ENCODE measurements around the gene GLMP.
"Not testable (repeated sequence)": the region's sequence is repeated elsewhere in the genome, so short reads cannot be mapped to it uniquely, and the experiment has no call there.

Gene GLMP, protein sequence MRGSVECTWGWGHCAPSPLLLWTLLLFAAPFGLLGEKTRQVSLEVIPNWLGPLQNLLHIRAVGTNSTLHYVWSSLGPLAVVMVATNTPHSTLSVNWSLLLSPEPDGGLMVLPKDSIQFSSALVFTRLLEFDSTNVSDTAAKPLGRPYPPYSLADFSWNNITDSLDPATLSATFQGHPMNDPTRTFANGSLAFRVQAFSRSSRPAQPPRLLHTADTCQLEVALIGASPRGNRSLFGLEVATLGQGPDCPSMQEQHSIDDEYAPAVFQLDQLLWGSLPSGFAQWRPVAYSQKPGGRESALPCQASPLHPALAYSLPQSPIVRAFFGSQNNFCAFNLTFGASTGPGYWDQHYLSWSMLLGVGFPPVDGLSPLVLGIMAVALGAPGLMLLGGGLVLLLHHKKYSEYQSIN

GRCh38 chr1:156295391-156295947 lies at the start of gene GLMP:
TSS of gene GLMP (minus strand) at chr1:156295679. CDS start at chr1:156295645, 34 bp downstream.
- Histone ChIP-seq H3K9ac (ENCODE audit: low read depth, low read length) (peak within 1 kb of the TSS; percentile 95), H3K4me1 (ENCODE audit: insufficient read depth, low read length) (0 out of 2 replicates have a peak, but pooled peaks cover 4% of the 10 kb centered on the region), H3K36me3 (ENCODE audit: insufficient read depth, low read length) (no peaks in the 10 kb centered on the region; the same call in 1 of the 2 replicates), H3K9me3 (ENCODE audit: control insufficient read depth, insufficient read depth, low read length) (no peaks in the 10 kb centered on the region)

- Histone ChIP-seq H3K36me3 (ENCODE audit: insufficient read depth, low read length) (no peaks in the 10 kb centered on the region), H3K4me1 (ENCODE audit: insufficient read depth, low read length) (no peaks in the 10 kb centered on the region), H3K9me3 (ENCODE audit: control insufficient read depth, insufficient read depth, low read length) (no peaks in the 10 kb centered on the region), H3K9ac (ENCODE audit: low read depth, low read length) (no peak overlapping the region)
Measured at GRCh38 chr1:156344409-156344808, 48.9 kb upstream of the GLMP start.

DNA sequence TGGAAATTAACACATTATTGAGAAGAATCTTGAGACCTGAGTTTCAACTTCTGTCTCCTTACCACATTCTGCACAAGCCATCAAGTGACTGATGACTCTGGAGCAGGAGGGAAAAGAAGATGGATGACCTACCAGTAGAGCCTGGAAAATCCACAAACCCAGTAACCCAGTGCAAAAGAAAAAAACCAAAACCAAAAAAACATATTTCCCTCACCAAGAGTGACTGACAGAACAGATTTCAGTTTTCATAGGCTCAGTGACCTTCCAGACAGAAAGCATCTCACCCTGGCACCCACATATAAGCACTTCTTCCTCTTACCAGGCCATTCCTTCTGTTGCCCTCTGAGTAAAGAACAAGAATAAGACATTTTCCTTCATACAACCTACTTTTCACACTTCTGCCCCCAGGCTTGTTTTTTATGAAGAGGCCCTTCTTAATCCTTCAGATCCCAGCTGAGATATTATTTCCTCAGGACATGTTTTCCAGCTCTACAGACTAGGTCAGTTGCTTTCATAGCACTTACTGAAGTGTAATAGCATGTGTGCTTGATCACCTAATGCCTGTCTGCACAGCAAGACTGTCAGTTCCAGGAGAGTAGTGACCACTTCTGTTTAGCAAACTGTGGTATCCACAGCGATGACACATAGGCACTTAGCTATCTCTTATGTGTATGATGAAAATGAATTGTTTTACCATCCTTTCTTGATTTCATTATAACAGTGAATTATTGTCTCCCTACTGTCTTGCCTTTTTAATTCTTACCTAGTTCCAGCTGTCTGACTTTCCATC lies 46.9 kb upstream of the GLMP start:
- H3K4me1 ChIP-seq (ENCODE audit: insufficient read depth, low read length), result no peaks in the 10 kb centered on the region
- no peaks in the 10 kb centered on the region for H3K36me3 ChIP-seq (ENCODE audit: insufficient read depth, low read length)
- H3K9ac ChIP-seq (ENCODE audit: low read depth, low read length), result no peak overlapping the region
- H3K9me3 ChIP-seq (ENCODE audit: control insufficient read depth, insufficient read depth, low read length), result no peaks in the 10 kb centered on the region

- peaks cover 5% of the 10 kb centered on the region for H3K4me1 ChIP-seq (ENCODE audit: insufficient read depth, low read length)
- no peaks in the 10 kb centered on the region for H3K9me3 ChIP-seq (ENCODE audit: control insufficient read depth, insufficient read depth, low read length)
- H3K36me3 ChIP-seq (ENCODE audit: insufficient read depth, low read length), result peaks cover 18% of the 10 kb centered on the region
- peak within 1 kb of the TSS; percentile 88 for H3K9ac ChIP-seq (ENCODE audit: low read depth, low read length)
Measured at GRCh38 chr1:156338180-156338976, 42.9 kb upstream of the GLMP start, which contains the start of the genes CCT3 and TSACC. TSS of gene CCT3 (minus strand) at chr1:156338292. CDS start at chr1:156338184, 108 bp downstream. TSS of gene TSACC (plus strand) at chr1:156338526. CDS start at chr1:156339758, 1,232 bp downstream.

GRCh38 chr1:156337888-156338179 lies 42.4 kb upstream of the GLMP start:
- peaks cover 5% of the 10 kb centered on the region for H3K4me1 ChIP-seq (ENCODE audit: insufficient read depth, low read length)
- H3K36me3 ChIP-seq (ENCODE audit: insufficient read depth, low read length), result peaks cover 23% of the 10 kb centered on the region
- peak overlapping the region; percentile 88 for H3K9ac ChIP-seq (ENCODE audit: low read depth, low read length)
- H3K9me3 ChIP-seq (ENCODE audit: control insufficient read depth, insufficient read depth, low read length), result no peaks in the 10 kb centered on the region

GRCh38 chr1:156337052-156337887 lies 41.8 kb upstream of the GLMP start:
- H3K9ac ChIP-seq (ENCODE audit: low read depth, low read length), result peak overlapping the region; percentile 88
- no peaks in the 10 kb centered on the region for H3K9me3 ChIP-seq (ENCODE audit: control insufficient read depth, insufficient read depth, low read length)
- H3K36me3 ChIP-seq (ENCODE audit: insufficient read depth, low read length), result peaks cover 29% of the 10 kb centered on the region
- peaks cover 5% of the 10 kb centered on the region for H3K4me1 ChIP-seq (ENCODE audit: insufficient read depth, low read length)

GRCh38 chr1:156336242-156336641 lies 40.8 kb upstream of the GLMP start:
- Histone ChIP-seq H3K36me3 (ENCODE audit: insufficient read depth, low read length) (peaks cover 29% of the 10 kb centered on the region), H3K9ac (ENCODE audit: low read depth, low read length) (peak overlapping the region; percentile 88; the same call in 1 of the 2 replicates), H3K9me3 (ENCODE audit: control insufficient read depth, insufficient read depth, low read length) (no peaks in the 10 kb centered on the region), H3K4me1 (ENCODE audit: insufficient read depth, low read length) (peaks cover 5% of the 10 kb centered on the region)

- H3K9ac ChIP-seq (ENCODE audit: low read depth, low read length); H3K4me1 ChIP-seq (ENCODE audit: insufficient read depth, low read length); H3K9me3 ChIP-seq (ENCODE audit: control insufficient read depth, insufficient read depth, low read length): not testable (repeated sequence)
- peaks cover 46% of the 10 kb centered on the region for H3K36me3 ChIP-seq (ENCODE audit: insufficient read depth, low read length)
Measured at GRCh38 chr1:156323179-156323578, 27.7 kb upstream of the GLMP start.

- H3K9ac ChIP-seq (ENCODE audit: low read depth, low read length), result no peak overlapping the region
- H3K36me3 ChIP-seq (ENCODE audit: insufficient read depth, low read length), result peaks cover 65% of the 10 kb centered on the region
- no peaks in the 10 kb centered on the region for H3K4me1 ChIP-seq (ENCODE audit: insufficient read depth, low read length)
- no peaks in the 10 kb centered on the region for H3K9me3 ChIP-seq (ENCODE audit: control insufficient read depth, insufficient read depth, low read length)
Measured at GRCh38 chr1:156320560-156320959, 25.1 kb upstream of the GLMP start.

DNA sequence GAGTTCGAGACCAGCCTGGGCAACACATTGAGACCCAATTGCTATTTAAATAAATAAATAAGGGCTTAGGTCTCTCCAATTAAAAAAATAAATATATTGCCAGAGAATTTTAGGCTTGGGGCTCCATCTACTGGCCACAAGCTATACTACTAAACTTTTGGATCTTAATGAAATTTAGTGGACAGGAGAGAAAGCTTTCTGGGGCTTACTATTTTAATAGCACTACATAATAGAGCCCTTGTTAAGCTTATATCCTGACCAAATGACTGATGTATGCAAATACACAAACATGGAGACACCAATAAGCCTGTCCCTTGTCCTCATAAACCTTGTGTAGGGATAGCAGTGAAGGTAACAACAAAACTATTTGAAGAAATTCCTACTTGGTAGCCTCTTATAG lies 24.2 kb upstream of the GLMP start:
- Histone ChIP-seq H3K36me3 (ENCODE audit: insufficient read depth, low read length) (peaks cover 62% of the 10 kb centered on the region), H3K4me1 (ENCODE audit: insufficient read depth, low read length) (no peaks in the 10 kb centered on the region), H3K9me3 (ENCODE audit: control insufficient read depth, insufficient read depth, low read length) (no peaks in the 10 kb centered on the region), H3K9ac (ENCODE audit: low read depth, low read length) (no peak overlapping the region)

DNA sequence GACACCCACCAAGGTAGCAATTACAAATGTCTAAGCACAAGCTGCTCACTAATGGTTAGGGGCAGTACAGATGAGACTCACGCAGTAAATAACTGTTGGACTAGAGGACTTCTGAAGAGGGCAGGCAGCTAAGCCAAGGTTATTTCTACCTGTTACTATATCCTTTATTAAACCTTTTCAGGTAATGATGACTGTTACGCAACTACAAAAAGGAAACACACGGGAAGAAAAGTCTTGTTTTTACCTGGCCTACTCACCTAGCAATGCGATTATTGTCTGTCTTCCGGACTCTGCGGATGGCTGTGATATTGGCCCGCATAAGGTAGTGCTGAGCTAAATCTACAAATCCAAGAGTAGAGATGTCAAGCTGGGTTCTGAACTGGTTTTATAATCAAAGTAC lies 21.4 kb upstream of the GLMP start:
- Histone ChIP-seq H3K4me1 (ENCODE audit: insufficient read depth, low read length) (no peaks in the 10 kb centered on the region), H3K9me3 (ENCODE audit: control insufficient read depth, insufficient read depth, low read length) (no peaks in the 10 kb centered on the region), H3K36me3 (ENCODE audit: insufficient read depth, low read length) (peaks cover 68% of the 10 kb centered on the region), H3K9ac (ENCODE audit: low read depth, low read length) (no peak overlapping the region)

DNA sequence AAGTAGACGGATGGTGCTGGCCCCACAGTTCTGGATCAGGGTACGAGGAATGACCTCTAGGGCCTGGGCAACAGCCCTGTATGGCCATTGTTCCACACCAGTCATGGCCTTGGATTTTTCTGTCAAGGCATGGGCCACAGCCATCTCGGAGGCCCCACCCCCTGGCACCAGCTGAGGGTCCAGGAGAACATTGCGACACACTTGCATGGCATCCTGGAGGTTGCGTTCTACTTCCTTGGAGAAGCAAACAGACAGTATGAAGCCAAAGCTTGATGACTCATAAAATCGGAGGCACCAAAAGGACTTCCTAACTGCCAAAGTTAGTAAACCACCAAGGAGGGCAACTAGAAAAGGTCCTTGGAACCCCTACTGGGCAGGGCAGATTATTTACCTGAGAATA lies 15.5 kb upstream of the GLMP start:
- peaks cover 55% of the 10 kb centered on the region for H3K36me3 ChIP-seq (ENCODE audit: insufficient read depth, low read length)
- no peaks in the 10 kb centered on the region for H3K4me1 ChIP-seq (ENCODE audit: insufficient read depth, low read length)
- no peaks in the 10 kb centered on the region for H3K9me3 ChIP-seq (ENCODE audit: control insufficient read depth, insufficient read depth, low read length)
- H3K9ac ChIP-seq (ENCODE audit: low read depth, low read length), result no peak overlapping the region

DNA sequence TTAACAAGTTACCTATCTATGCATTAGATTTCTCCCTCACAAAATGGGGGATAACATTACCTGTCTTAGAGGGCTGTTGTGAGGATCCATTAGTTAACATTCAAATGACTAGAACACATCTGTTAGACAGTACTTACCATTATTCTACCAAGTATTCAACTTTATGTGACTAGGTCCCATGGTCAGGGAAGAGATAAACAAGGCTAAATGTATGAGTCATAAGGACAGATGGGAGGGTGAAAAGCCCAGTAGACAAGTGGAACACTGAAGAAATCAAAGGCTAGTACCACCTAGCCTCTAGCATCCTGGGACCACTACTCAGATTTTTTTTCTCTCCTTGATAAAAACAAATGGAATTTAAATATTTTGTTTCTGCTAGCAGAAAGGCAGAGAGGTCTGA lies 12.6 kb upstream of the GLMP start:
- no peak overlapping the region for H3K9ac ChIP-seq (ENCODE audit: low read depth, low read length)
- H3K9me3 ChIP-seq (ENCODE audit: control insufficient read depth, insufficient read depth, low read length), result no peaks in the 10 kb centered on the region
- peaks cover 41% of the 10 kb centered on the region for H3K36me3 ChIP-seq (ENCODE audit: insufficient read depth, low read length)
- H3K4me1 ChIP-seq (ENCODE audit: insufficient read depth, low read length), result no peaks in the 10 kb centered on the region

Measured in ES-I3 (cell line).